H9 (cell line): ENCODE data around the gene IGF2R. TPM values are rescaled to one million over a fixed set of nuclear protein-coding genes. Genes with fewer than 3 reads are reported as not detected.

Experiments used
- DNase-seq: peaks from one replicate; pipeline ENCODE4 v3.0.0-alpha.2; 2017
- H2AFZ ChIP-seq: one replicate; pipeline ENCODE4 v1.6.1; 2013; ENCODE audit warnings: mild to moderate bottlenecking, low read length, control low read depth, moderate library complexity
- H2AK5ac ChIP-seq: 2 replicates; pipeline ENCODE4 v1.6.1; 2013; ENCODE audit warnings: low read length, control low read depth, mixed read lengths; ENCODE audit not compliant: insufficient read length
- H2BK120ac ChIP-seq: one replicate; pipeline ENCODE4 v1.6.1; 2013; ENCODE audit warnings: low read depth, mild to moderate bottlenecking, low read length, control low read depth, inconsistent platforms; ENCODE audit not compliant: poor library complexity, severe bottlenecking
- H2BK12ac ChIP-seq: 2 replicates; pipeline ENCODE4 v1.6.1; 2013; ENCODE audit warnings: low read length, control low read depth, mixed read lengths, low read depth; ENCODE audit not compliant: insufficient read length
- H2BK15ac ChIP-seq: 2 replicates; pipeline ENCODE4 v1.6.1; 2013; ENCODE audit warnings: low read depth, low read length, control low read depth
- H2BK20ac ChIP-seq: one replicate; pipeline ENCODE4 v1.6.1; 2013; ENCODE audit warnings: low read depth, mild to moderate bottlenecking, low read length, control low read depth, inconsistent platforms; ENCODE audit not compliant: poor library complexity, severe bottlenecking
- H2BK5ac ChIP-seq: 2 replicates; pipeline ENCODE4 v1.6.1; 2013; ENCODE audit warnings: low read length, control low read depth, mixed read lengths; ENCODE audit not compliant: insufficient read length
- H3K14ac ChIP-seq: 2 replicates; pipeline ENCODE4 v1.6.1; 2013; ENCODE audit warnings: low read length, control low read depth; ENCODE audit not compliant: insufficient read depth
- H3K18ac ChIP-seq: 2 replicates; pipeline ENCODE4 v1.6.1; 2013; ENCODE audit warnings: low read depth, mild to moderate bottlenecking, mixed read lengths, low read length, control low read depth; ENCODE audit not compliant: insufficient read length
- H3K23ac ChIP-seq: 2 replicates; pipeline ENCODE4 v1.6.1; 2013; ENCODE audit warnings: low read length, control low read depth, mixed read lengths, low read depth; ENCODE audit not compliant: insufficient read length
- H3K23me2 ChIP-seq: 2 replicates; pipeline ENCODE4 v1.6.1; 2013; ENCODE audit warnings: low read depth, mild to moderate bottlenecking, mixed read lengths, low read length, control low read depth; ENCODE audit not compliant: insufficient read length, poor library complexity, severe bottlenecking
- H3K27ac ChIP-seq: 2 replicates; pipeline ENCODE4 v1.5.1; 2013; ENCODE audit warnings: low read length, control low read depth, mixed read lengths, low read depth; ENCODE audit not compliant: insufficient read length
- H3K27me3 ChIP-seq: 2 replicates; pipeline ENCODE4 v1.6.1; 2013; ENCODE audit warnings: low read length, control low read depth, inconsistent platforms; ENCODE audit not compliant: insufficient read depth
- H3K4ac ChIP-seq: 2 replicates; pipeline ENCODE4 v1.6.1; 2013; ENCODE audit warnings: low read depth, mild to moderate bottlenecking, control low read depth, inconsistent platforms, low read length, moderate library complexity
- H3K4me1 ChIP-seq: 2 replicates; pipeline ENCODE4 v1.6.1; 2013; ENCODE audit warnings: low read length, control low read depth, inconsistent platforms; ENCODE audit not compliant: insufficient read depth
- H3K4me2 ChIP-seq: 2 replicates; pipeline ENCODE4 v1.6.1; 2013; ENCODE audit warnings: low read length, control low read depth, mixed read lengths; ENCODE audit not compliant: insufficient read length, insufficient read depth
- H3K56ac ChIP-seq: 2 replicates; pipeline ENCODE4 v1.6.1; 2013; ENCODE audit warnings: low read depth, mild to moderate bottlenecking, mixed read lengths, low read length, control low read depth; ENCODE audit not compliant: insufficient read length
- H3K79me1 ChIP-seq: 2 replicates; pipeline ENCODE4 v1.6.1; 2013; ENCODE audit warnings: low read depth, mild to moderate bottlenecking, moderate library complexity, low read length, control low read depth, inconsistent platforms; ENCODE audit not compliant: insufficient read depth, poor library complexity, severe bottlenecking
- H3K79me2 ChIP-seq: 2 replicates; pipeline ENCODE4 v1.6.1; 2013; ENCODE audit warnings: low read length, control low read depth, inconsistent platforms; ENCODE audit not compliant: insufficient read depth
- H3K9ac ChIP-seq: 2 replicates; pipeline ENCODE4 v1.6.1; 2013; ENCODE audit warnings: low read length, control low read depth, mixed read lengths; ENCODE audit not compliant: insufficient read length; ENCODE audit errors: extremely low read depth
- H3K9me3 ChIP-seq: one replicate; pipeline ENCODE4 v1.6.1; 2013; ENCODE audit warnings: low read depth, low read length, inconsistent platforms; ENCODE audit not compliant: control insufficient read depth
- H3T11ph ChIP-seq: one replicate; pipeline ENCODE4 v1.6.1; 2013; ENCODE audit warnings: mild to moderate bottlenecking, low read length, control low read depth, inconsistent platforms
- H4K20me1 ChIP-seq: one replicate; pipeline ENCODE4 v1.6.1; 2013; ENCODE audit not compliant: control insufficient read depth, insufficient read length, insufficient read depth
- H4K5ac ChIP-seq: 2 replicates; pipeline ENCODE4 v1.6.1; 2013; ENCODE audit warnings: low read depth, mild to moderate bottlenecking, mixed read lengths, low read length, control low read depth; ENCODE audit not compliant: insufficient read length
- H4K8ac ChIP-seq: replicated peaks from 2 replicates; pipeline ENCODE4 v1.6.1; 2013; ENCODE audit warnings: low read length, control low read depth, mixed read lengths, low read depth; ENCODE audit not compliant: insufficient read length
- H4K91ac ChIP-seq: 2 replicates; pipeline ENCODE4 v1.6.1; 2013; ENCODE audit warnings: low read depth, mild to moderate bottlenecking, moderate library complexity, mixed read lengths, low read length, control low read depth; ENCODE audit not compliant: insufficient read length
- H3K27ac Mint-ChIP-seq, 3 experiments: 2 replicates in 2 of 3; 3 replicates in 1 of 3; pipeline ENCODE4 v1.8.0; 2020 to 2021; ENCODE audit warnings: mixed read lengths in 3 of 3, mild to moderate bottlenecking in 1 of 3, moderate library complexity in 1 of 3
- H3K27me3 Mint-ChIP-seq: 2 replicates; pipeline ENCODE4 v1.8.0; 2021; ENCODE audit warnings: low read depth, mild to moderate bottlenecking, moderate library complexity, mixed read lengths
- H3K36me3 Mint-ChIP-seq, 3 experiments: 2 replicates in 2 of 3; 3 replicates in 1 of 3; pipeline ENCODE4 v1.8.0; 2020 to 2021; ENCODE audit warnings: low read depth in 3 of 3, mixed read lengths in 3 of 3; ENCODE audit not compliant: insufficient read depth in 1 of 3
- H3K4me1 Mint-ChIP-seq, 2 experiments: 2 replicates each; pipeline ENCODE4 v1.8.0; 2020; ENCODE audit warnings: mixed read lengths in 2 of 2
- H3K4me3 Mint-ChIP-seq, 2 experiments: 2 replicates in 1 of 2; 3 replicates in 1 of 2; pipeline ENCODE4 v1.8.0; 2020 to 2021; ENCODE audit warnings: mild to moderate bottlenecking in 2 of 2, mixed read lengths in 2 of 2, moderate library complexity in 1 of 2
- H3K9me3 Mint-ChIP-seq, 2 experiments: 2 replicates in 1 of 2; 3 replicates in 1 of 2; pipeline ENCODE4 v1.8.0; 2020; ENCODE audit warnings: mild to moderate bottlenecking in 2 of 2, mixed read lengths in 2 of 2, moderate library complexity in 1 of 2
- WGBS: extraction: QIAGEN DNeasy Blood & Tissue Kit; methylation state at CpG from one replicate; pipeline ENCODE4 v1.1.7; 2013; ENCODE audit warnings: missing lambda C conversion rate, low lambda C conversion rate, mixed read lengths; ENCODE audit not compliant: insufficient read length; ENCODE audit errors: extremely low coverage; 5-methylcytosine and 5-hydroxymethylcytosine counted together
- total RNA-seq: library from RNA; stranded (reverse); gene quantifications from 2 replicates; pipeline ENCODE4 v1.2.1, GENCODE V29; 2021
- TF ChIP-seq, protein P1 (sequence below): fragments of 200-600 bp; sonication (generic); conservative IDR thresholded peaks from 3 replicates; pipeline ENCODE4 v1.8.0; 2021; ENCODE audit warnings: antibody characterized with exemption, mild to moderate bottlenecking

The IGF2R gene
- total RNA-seq, 1 experiment from 2014 or later = 66.7 TPM

DNA sequence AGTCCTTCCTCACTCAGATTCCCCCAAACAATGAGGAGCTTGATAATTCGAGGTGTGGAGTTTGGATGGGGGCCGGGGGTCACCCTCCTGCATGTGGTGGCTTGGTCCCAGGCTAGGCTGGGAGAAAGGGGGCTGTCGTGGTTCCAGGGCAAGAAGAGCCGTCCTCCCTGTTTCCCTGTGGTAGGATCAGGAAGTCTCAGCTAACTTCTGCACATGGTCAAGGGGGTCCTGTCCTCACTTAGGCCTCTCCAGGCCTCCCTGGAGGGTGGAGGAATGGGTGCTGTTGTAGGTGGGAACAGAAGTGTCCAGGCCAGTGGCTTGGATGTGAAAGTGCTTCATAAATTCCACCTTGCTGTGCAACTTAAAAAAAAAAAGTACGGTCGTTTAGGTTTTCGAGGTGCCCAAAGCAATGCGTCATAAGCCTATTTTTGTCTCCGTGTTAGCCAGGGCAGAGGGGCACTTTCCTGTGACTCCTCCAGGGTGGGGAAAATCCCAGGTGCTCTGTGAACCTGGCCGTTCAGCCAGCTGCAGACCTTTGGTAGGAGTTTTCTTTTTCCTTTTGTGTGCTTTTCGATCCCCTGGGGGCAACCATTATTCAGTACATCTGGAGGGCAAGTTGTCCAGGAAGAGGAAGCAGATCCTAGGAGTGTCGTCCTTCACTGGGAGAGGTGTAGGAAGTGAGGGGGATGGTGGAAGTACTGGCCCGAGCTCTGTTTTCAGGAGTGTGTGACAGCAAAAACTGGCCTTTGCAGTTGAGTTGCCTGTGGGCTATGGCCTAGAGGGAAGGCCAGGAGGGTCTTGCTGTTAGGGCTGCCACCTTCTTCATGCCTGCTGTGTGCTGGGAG is 9.6 kb downstream of the IGF2R start:
- H3K4me1 Mint-ChIP-seq = peaks cover 77 to 78% of the 10 kb centered on the region in 2 experiments
- Histone ChIP-seq H4K91ac (no peak overlapping the region), H3K18ac (no peak overlapping the region), H3T11ph (no peak overlapping the region), H2AFZ (no peak overlapping the region), H3K27ac (no peak overlapping the region), H3K4ac (no peak overlapping the region), H4K8ac (no peak overlapping the region), H3K27me3 (no peaks in the 10 kb centered on the region), H3K79me1 (no peaks in the 10 kb centered on the region), H2AK5ac (no peak overlapping the region), H4K5ac (no peak overlapping the region), H3K79me2 (peaks cover 42% of the 10 kb centered on the region; the same call in 1 of the 2 replicates), H2BK15ac (no peak overlapping the region), H3K9me3 (no peaks in the 10 kb centered on the region), H3K9ac (no peak overlapping the region), H2BK5ac (no peak overlapping the region), H2BK120ac (no peak overlapping the region), H3K23ac (no peak overlapping the region), H3K23me2 (no peaks in the 10 kb centered on the region), H3K56ac (no peak overlapping the region), H4K20me1 (peaks cover 4% of the 10 kb centered on the region), H3K4me1 (peaks cover 22% of the 10 kb centered on the region; the same call in 1 of the 2 replicates), H3K14ac (no peak overlapping the region), H3K4me2 (peak overlapping the region; percentile 16), H2BK20ac (no peak overlapping the region), H2BK12ac (no peak overlapping the region)
- DNase-seq = no peak
- peak overlapping the region; percentile 54 to 93 (median 86); a peak in 6 of 7 replicates for H3K27ac Mint-ChIP-seq
- TF ChIP-seq, protein P1, sequence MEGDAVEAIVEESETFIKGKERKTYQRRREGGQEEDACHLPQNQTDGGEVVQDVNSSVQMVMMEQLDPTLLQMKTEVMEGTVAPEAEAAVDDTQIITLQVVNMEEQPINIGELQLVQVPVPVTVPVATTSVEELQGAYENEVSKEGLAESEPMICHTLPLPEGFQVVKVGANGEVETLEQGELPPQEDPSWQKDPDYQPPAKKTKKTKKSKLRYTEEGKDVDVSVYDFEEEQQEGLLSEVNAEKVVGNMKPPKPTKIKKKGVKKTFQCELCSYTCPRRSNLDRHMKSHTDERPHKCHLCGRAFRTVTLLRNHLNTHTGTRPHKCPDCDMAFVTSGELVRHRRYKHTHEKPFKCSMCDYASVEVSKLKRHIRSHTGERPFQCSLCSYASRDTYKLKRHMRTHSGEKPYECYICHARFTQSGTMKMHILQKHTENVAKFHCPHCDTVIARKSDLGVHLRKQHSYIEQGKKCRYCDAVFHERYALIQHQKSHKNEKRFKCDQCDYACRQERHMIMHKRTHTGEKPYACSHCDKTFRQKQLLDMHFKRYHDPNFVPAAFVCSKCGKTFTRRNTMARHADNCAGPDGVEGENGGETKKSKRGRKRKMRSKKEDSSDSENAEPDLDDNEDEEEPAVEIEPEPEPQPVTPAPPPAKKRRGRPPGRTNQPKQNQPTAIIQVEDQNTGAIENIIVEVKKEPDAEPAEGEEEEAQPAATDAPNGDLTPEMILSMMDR = no peak
- no CpG with 5 or more reads among the region's 13 CpGs for WGBS
- H3K36me3 Mint-ChIP-seq = no peaks in the 10 kb centered on the region
- peak overlapping the region; percentile 1 to 24; a peak in 4 of 5 replicates for H3K4me3 Mint-ChIP-seq
- H3K9me3 Mint-ChIP-seq = no peaks in the 10 kb centered on the region
- peaks cover 1% of the 10 kb centered on the region; the same call in 1 of the 2 replicates for H3K27me3 Mint-ChIP-seq
